ENCODE data around the gene GPR180.
"Not testable (repeated sequence)": the region's sequence is repeated elsewhere in the genome, so short reads cannot be mapped to it uniquely, and the experiment has no call there.

GPR180 gene

DNA sequence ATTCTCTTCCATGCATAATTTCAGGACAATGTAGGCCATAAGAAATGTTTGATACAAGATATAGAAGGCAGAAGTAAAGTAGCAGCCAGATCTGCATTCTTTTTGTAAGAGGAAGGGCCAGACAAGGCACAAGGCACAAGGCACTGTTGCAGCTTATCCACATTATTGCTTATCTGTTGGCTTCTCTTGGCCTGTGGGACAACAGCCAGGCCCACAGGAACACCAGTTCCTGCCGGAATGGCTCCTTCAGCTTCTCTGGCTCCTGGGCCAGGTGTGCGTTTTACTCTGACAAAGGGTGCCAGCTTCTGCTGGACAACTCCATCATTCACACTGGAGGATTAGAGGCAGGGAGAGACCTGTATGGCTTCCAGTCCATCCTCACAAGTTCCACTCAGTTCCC is 29.2 kb downstream of the GPR180 start:
- Histone ChIP-seq H3K23ac (ENCODE audit: low read depth, low read length, poor library complexity) (no peak overlapping the region), H2BK12ac (ENCODE audit: low read length) (no peak overlapping the region), H3K27ac (replicated peaks; ENCODE audit: low read length) (no peak overlapping the region), H3K4me3 (ENCODE audit: low read length in 2 of 2) (no peak overlapping the region), H2AFZ (ENCODE audit: low read length) (no peak overlapping the region), H3K18ac (ENCODE audit: low read length) (no peak overlapping the region), H3K27me3 (ENCODE audit: control insufficient read depth in 3 of 3, insufficient read depth in 3 of 3, low read depth in 1 of 3, low read length in 3 of 3) (no peaks in the 10 kb centered on the region), H2AK5ac (ENCODE audit: low read depth, low read length) (no peak overlapping the region), H3K9ac (ENCODE audit: low read depth, low read length, poor library complexity) (no peak overlapping the region), H3K4me1 (ENCODE audit: control insufficient read depth in 2 of 2, insufficient read depth in 1 of 2, low read depth in 1 of 2, low read length in 2 of 2) (peaks cover 2 to 9% of the 10 kb centered on the region in 2 donors), H2BK120ac (ENCODE audit: low read depth, low read length) (no peak overlapping the region), H2BK5ac (ENCODE audit: low read length) (no peak overlapping the region), H3K14ac (ENCODE audit: low read length) (no peak overlapping the region), H3K4me2 (ENCODE audit: insufficient read depth, low read length, poor library complexity, severe bottlenecking) (no peak overlapping the region), H2BK15ac (ENCODE audit: low read length) (no peak overlapping the region), H3K36me3 (replicated peaks in 1 of 2; ENCODE audit: control insufficient read depth in 2 of 2, insufficient read depth in 2 of 2, low read length in 2 of 2) (peaks cover 0 to 64% of the 10 kb centered on the region in 2 donors), H4K91ac (ENCODE audit: low read depth, low read length, poor library complexity) (no peak overlapping the region), H3K9me3 (replicated peaks in 1 of 2; ENCODE audit: control insufficient read depth in 2 of 2, insufficient read depth in 1 of 2, low read depth in 1 of 2, low read length in 2 of 2) (peaks cover 0 to 11% of the 10 kb centered on the region in 2 donors), H3K79me1 (ENCODE audit: low read depth, low read length) (no peaks in the 10 kb centered on the region), H3K4ac (ENCODE audit: low read length) (no peak overlapping the region), H4K8ac (ENCODE audit: low read depth, low read length) (no peak overlapping the region)
- DNase-seq (ENCODE audit: low spot score): no peak
- WGBS, 2 donors (ENCODE audit: extremely low coverage in 2 of 2, insufficient read length in 2 of 2, insufficient replicate concordance in 1 of 2): no CpG with 5 or more reads among the region's 2 CpGs

DNA sequence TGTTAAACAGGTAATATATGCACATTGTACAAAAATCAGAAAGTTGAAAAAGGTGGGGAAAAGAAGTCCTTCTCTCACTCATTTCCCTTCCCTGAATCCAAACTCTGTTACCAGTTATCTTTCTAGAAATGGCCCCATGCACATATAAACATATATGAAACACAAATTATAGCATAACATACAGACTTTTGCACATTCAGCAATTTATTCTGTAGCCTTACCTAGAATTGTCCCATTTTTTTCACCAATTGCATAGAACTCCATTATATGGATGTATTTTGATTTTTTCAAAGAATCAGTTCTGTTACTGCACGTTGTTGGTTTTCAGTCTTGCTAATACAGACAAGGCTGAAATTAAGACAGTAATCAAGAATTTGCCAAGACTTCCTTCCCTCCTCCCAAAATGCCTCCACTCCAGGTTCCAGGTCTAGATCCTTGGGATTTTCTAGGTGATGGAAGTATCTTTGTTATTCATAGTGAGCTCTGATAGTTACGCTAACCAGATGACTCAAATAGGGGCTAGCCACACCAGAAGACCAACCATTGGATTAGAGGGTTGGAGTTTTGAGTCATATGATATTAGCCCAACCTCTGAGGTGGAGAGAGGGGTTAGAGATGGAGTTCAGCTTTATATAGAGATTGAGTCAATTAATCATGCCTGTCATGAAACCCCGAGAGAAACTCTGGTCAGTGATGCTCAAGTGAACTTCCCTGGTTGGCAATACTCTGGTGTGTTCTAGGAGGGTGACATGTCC is 30.7 kb downstream of the GPR180 start:
- H3K4ac ChIP-seq (ENCODE audit: low read length): no peak overlapping the region
- no peaks in the 10 kb centered on the region for H3K27me3 ChIP-seq (ENCODE audit: control insufficient read depth in 3 of 3, insufficient read depth in 3 of 3, low read depth in 1 of 3, low read length in 3 of 3)

DNA sequence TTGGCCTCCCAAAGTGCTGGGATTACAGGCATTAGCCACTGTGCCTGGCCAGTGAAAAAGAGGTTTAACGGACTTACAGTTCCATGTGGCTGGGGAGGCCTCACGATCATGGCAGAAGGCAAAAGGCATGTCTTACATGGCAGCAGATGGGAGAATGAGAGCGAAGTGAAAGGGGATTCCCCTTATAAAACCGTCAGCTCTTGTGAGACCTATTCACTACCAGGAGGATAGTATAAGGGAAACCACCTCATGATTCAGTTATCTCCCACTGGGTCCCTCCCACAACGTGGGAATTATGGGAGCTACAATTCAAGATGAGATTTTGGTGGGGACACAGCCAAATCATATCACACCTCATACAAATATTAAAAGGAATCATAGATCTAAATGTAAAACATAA is 34.4 kb downstream of the GPR180 start:
- not testable (repeated sequence) for H3K4ac ChIP-seq (ENCODE audit: low read length); H3K23ac ChIP-seq (ENCODE audit: low read depth, low read length, poor library complexity); H4K91ac ChIP-seq (ENCODE audit: low read depth, low read length, poor library complexity); H2BK15ac ChIP-seq (ENCODE audit: low read length); H2AK5ac ChIP-seq (ENCODE audit: low read depth, low read length); H2BK120ac ChIP-seq (ENCODE audit: low read depth, low read length); H2BK5ac ChIP-seq (ENCODE audit: low read length); H3K14ac ChIP-seq (ENCODE audit: low read length); H3K27ac ChIP-seq (replicated peaks; ENCODE audit: low read length); H3K4me1 ChIP-seq (ENCODE audit: control insufficient read depth in 2 of 2, insufficient read depth in 1 of 2, low read depth in 1 of 2, low read length in 2 of 2); H3K4me2 ChIP-seq (ENCODE audit: insufficient read depth, low read length, poor library complexity, severe bottlenecking); H3K4me3 ChIP-seq (ENCODE audit: low read length in 2 of 2); H3K79me1 ChIP-seq (ENCODE audit: low read depth, low read length); H4K8ac ChIP-seq (ENCODE audit: low read depth, low read length); H2BK12ac ChIP-seq (ENCODE audit: low read length); H3K9ac ChIP-seq (ENCODE audit: low read depth, low read length, poor library complexity); DNase-seq (ENCODE audit: low spot score); H2AFZ ChIP-seq (ENCODE audit: low read length); H3K18ac ChIP-seq (ENCODE audit: low read length); H3K27me3 ChIP-seq (ENCODE audit: control insufficient read depth in 3 of 3, insufficient read depth in 3 of 3, low read depth in 1 of 3, low read length in 3 of 3)
- Histone ChIP-seq H3K9me3 (replicated peaks in 1 of 2; ENCODE audit: control insufficient read depth in 2 of 2, insufficient read depth in 1 of 2, low read depth in 1 of 2, low read length in 2 of 2) (peaks cover 0 to 13% of the 10 kb centered on the region in 2 donors), H3K36me3 (replicated peaks in 1 of 2; ENCODE audit: control insufficient read depth in 2 of 2, insufficient read depth in 2 of 2, low read length in 2 of 2) (peaks cover 0 to 14% of the 10 kb centered on the region in 2 donors)
- no CpG with 5 or more reads among the region's 5 CpGs for WGBS, 2 donors (ENCODE audit: extremely low coverage in 2 of 2, insufficient read length in 2 of 2, insufficient replicate concordance in 1 of 2)

More for the DNA sequence above, 30.7 kb downstream of the GPR180 start:
- Histone ChIP-seq H3K79me1 (ENCODE audit: low read depth, low read length) (no peaks in the 10 kb centered on the region), H2BK12ac (ENCODE audit: low read length) (no peak overlapping the region), H3K18ac (ENCODE audit: low read length) (no peak overlapping the region), H2BK5ac (ENCODE audit: low read length) (no peak overlapping the region), H3K14ac (ENCODE audit: low read length) (no peak overlapping the region), H3K36me3 (replicated peaks in 1 of 2; ENCODE audit: control insufficient read depth in 2 of 2, insufficient read depth in 2 of 2, low read length in 2 of 2) (peaks cover 0 to 51% of the 10 kb centered on the region in 2 donors), H4K91ac (ENCODE audit: low read depth, low read length, poor library complexity) (no peak overlapping the region), H3K4me2 (ENCODE audit: insufficient read depth, low read length, poor library complexity, severe bottlenecking) (no peak overlapping the region), H3K4me3 (ENCODE audit: low read length in 2 of 2) (no peak overlapping the region), H2BK15ac (ENCODE audit: low read length) (no peak overlapping the region), H2BK120ac (ENCODE audit: low read depth, low read length) (no peak overlapping the region), H3K23ac (ENCODE audit: low read depth, low read length, poor library complexity) (no peak overlapping the region), H3K9me3 (replicated peaks in 1 of 2; ENCODE audit: control insufficient read depth in 2 of 2, insufficient read depth in 1 of 2, low read depth in 1 of 2, low read length in 2 of 2) (peaks cover 0 to 13% of the 10 kb centered on the region in 2 donors), H4K8ac (ENCODE audit: low read depth, low read length) (no peak overlapping the region), H2AK5ac (ENCODE audit: low read depth, low read length) (no peak overlapping the region), H3K9ac (ENCODE audit: low read depth, low read length, poor library complexity) (no peak overlapping the region), H3K27ac (replicated peaks; ENCODE audit: low read length) (no peak overlapping the region), H3K4me1 (ENCODE audit: control insufficient read depth in 2 of 2, insufficient read depth in 1 of 2, low read depth in 1 of 2, low read length in 2 of 2) (no peaks in the 10 kb centered on the region), H2AFZ (ENCODE audit: low read length) (no peak overlapping the region)
- no peak for DNase-seq (ENCODE audit: low spot score)
- WGBS, 2 donors (ENCODE audit: extremely low coverage in 2 of 2, insufficient read length in 2 of 2, insufficient replicate concordance in 1 of 2): no CpG with 5 or more reads among the region's 3 CpGs

DNA sequence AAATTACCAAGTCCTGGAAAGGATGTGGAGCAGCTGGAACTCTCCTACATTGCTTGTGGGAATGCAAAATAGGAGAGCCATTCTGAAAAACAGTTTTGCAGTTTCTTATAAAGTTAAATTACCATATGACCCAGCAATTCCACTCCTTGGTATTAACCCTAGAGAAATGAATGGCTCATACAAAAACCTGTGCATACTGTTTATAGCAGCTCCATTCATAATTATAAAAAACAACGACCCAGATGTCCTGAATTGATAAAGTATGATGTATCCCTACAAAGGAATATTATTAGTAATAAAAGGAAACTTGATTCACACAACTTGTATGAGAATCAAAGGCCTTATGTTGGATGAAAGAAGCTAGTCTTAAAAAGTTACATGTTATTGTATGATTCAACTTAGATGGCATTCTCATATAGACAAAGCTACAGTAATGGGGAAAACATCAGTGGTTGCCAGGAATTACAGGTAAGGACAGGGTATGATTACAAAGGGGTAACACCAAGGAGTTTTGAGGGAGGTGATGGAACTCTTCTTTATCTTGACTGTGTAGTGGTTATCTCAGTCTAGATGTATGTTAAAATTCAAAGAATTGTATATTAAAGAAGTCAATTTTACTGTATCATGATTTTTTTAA is 35.4 kb downstream of the GPR180 start:
- no peak overlapping the region for H3K4ac ChIP-seq (ENCODE audit: low read length)
- peaks cover 0 to 13% of the 10 kb centered on the region in 2 donors for H3K9me3 ChIP-seq (replicated peaks in 1 of 2; ENCODE audit: control insufficient read depth in 2 of 2, insufficient read depth in 1 of 2, low read depth in 1 of 2, low read length in 2 of 2)
- peaks cover 0 to 11% of the 10 kb centered on the region in 2 donors for H3K4me1 ChIP-seq (ENCODE audit: control insufficient read depth in 2 of 2, insufficient read depth in 1 of 2, low read depth in 1 of 2, low read length in 2 of 2)
- no peak overlapping the region for H3K4me3 ChIP-seq (ENCODE audit: low read length in 2 of 2)
- H2BK5ac ChIP-seq (ENCODE audit: low read length): no peak overlapping the region
- no peak overlapping the region for H3K23ac ChIP-seq (ENCODE audit: low read depth, low read length, poor library complexity)
- no peak overlapping the region for H2AK5ac ChIP-seq (ENCODE audit: low read depth, low read length)
- no peak overlapping the region for H2BK15ac ChIP-seq (ENCODE audit: low read length)
- no peak overlapping the region for H3K4me2 ChIP-seq (ENCODE audit: insufficient read depth, low read length, poor library complexity, severe bottlenecking)
- no peak overlapping the region for H2BK120ac ChIP-seq (ENCODE audit: low read depth, low read length)
- H3K9ac ChIP-seq (ENCODE audit: low read depth, low read length, poor library complexity): no peak overlapping the region
- WGBS, 2 donors (ENCODE audit: extremely low coverage in 2 of 2, insufficient read length in 2 of 2, insufficient replicate concordance in 1 of 2): no CpG with 5 or more reads among the region's 1 CpG
- no peak overlapping the region for H4K91ac ChIP-seq (ENCODE audit: low read depth, low read length, poor library complexity)
- H4K8ac ChIP-seq (ENCODE audit: low read depth, low read length): no peak overlapping the region
- H3K18ac ChIP-seq (ENCODE audit: low read length): no peak overlapping the region
- H3K27ac ChIP-seq (replicated peaks; ENCODE audit: low read length): no peak overlapping the region
- H2AFZ ChIP-seq (ENCODE audit: low read length): no peak overlapping the region
- H2BK12ac ChIP-seq (ENCODE audit: low read length): no peak overlapping the region
- H3K14ac ChIP-seq (ENCODE audit: low read length): no peak overlapping the region
- DNase-seq (ENCODE audit: low spot score): no peak
- H3K79me1 ChIP-seq (ENCODE audit: low read depth, low read length): no peaks in the 10 kb centered on the region
- H3K36me3 ChIP-seq (replicated peaks in 1 of 2; ENCODE audit: control insufficient read depth in 2 of 2, insufficient read depth in 2 of 2, low read length in 2 of 2): peaks cover 0 to 12% of the 10 kb centered on the region in 2 donors
- H3K27me3 ChIP-seq (ENCODE audit: control insufficient read depth in 3 of 3, insufficient read depth in 3 of 3, low read depth in 1 of 3, low read length in 3 of 3): no peaks in the 10 kb centered on the region

Measured in neuronal stem cell (in vitro differentiated cells).